Stimulated activated CD4-positive, alpha-beta T cell treated with anti-CD3 and anti-CD28 coated beads, Interleukin-12 subunit alpha, Interleukin-12 subunit beta, amount 100 ng/mL, for 24 hours (primary cell): ENCODE data around the gene IGSF22.

Experiments used
- DNase-seq, 2 experiments: peaks; one replicate each; pipeline ENCODE4 v3.0.0-alpha.2; 2020; ENCODE audit warnings: low read depth in 2 of 2

The IGSF22 gene

DNA sequence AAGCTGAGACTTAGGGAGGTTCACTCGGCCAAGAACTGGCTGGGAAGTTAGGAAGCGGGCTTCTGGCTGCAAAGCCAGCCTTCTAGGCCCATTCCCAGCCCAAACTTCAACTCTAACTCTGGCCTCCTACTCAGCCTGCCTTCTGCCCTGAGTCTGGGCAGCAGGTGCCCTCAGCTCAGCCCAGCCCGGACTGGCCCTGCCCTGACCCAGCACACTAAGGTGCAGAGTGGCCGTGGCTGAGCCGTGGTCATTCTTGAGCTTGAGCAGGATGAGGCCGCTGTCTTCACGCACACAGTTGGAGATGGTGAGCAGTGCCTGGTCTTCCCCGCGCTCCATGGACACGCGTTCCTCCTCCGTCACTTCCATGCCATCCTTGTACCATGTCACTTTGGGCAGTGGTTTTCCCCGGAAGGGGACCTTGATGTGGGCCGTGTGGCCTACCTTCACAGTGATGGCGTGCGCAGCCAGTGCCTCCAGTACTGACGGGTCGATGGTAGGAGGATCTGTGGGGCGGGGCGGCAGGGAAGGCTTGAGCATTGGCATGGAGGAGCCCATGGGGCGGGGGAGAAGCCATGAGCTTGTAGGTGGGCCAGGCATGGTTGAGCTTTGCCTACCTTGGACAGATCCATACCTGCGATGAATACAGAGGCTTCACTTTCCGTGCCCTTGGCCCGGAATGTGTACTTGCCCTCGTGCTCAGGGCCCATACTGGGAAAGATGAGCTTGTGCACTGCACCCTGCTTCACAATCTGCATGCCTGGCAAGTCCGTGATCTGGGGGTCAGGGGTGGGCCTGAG lies 12.1 kb downstream of the IGSF22 start:
- no peak for DNase-seq

DNA sequence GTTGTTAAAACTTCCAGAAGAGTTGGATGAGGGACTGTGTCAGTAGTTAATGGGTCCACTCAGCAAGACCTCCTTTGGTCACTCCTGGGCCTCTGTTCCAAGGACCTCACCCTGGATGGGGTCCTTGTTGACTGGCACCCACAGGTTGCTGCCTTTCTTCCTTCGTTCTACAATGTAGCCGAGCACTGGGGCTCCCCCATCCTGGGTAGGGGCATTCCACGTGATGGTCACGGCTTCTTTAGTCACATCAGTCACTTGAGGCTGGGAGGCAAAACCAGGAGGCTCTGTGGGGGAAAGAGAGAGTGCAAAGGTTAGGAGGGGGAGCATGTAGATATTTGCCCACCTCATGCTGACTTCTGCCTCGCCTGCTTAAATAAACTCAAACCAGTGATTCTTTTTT lies 15.4 kb downstream of the IGSF22 start:
- DNase-seq, result no peak

- DNase-seq, result no peak
Measured at GRCh38 chr11:18709414-18709813, 16.6 kb downstream of the IGSF22 start.

GRCh38 chr11:18707811-18708340 lies 18.1 kb downstream of the IGSF22 start:
- no peak for DNase-seq

GRCh38 chr11:18706330-18707243 lies 19.4 kb downstream of the IGSF22 start:
- DNase-seq, result peak in 1 of 2 experiments; percentile 17

GRCh38 chr11:18705651-18706281 lies 20.2 kb downstream of the IGSF22 start:
- peak in 1 of 2 experiments; percentile 14 for DNase-seq

GRCh38 chr11:18704698-18705097 lies 21.3 kb downstream of the IGSF22 start:
- DNase-seq, result no peak

DNA sequence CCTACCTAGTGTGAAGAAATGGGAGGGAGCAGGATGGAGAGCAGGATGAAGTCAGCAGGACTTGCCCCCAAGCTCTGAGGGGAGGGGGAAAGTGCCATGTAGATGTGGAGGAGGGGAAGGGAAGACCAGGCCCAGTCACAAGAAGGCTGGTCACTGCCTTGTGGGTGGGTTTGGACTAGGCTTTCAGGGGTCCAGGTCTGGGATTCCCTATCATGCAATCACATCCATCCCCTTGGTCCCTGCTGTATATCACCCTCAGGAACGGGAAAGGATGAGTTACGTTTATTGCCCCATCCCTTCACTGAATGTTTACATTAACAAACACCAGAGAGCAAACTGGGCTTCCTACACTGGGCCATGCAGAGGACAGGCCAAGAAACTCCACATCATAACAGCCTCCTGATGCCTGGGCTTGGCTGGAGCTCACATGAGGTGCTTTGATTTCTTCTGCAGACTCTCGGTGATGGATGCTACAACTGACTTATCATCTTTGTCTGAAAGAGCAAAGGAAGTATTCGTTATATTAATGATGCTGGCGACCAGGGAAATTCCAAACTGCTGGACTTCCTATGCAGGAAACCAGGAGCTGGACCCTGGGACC lies 21.8 kb downstream of the IGSF22 start:
- DNase-seq, result no peak

- DNase-seq, result no peak
Measured at GRCh38 chr11:18703001-18703763, 22.8 kb downstream of the IGSF22 start.

DNA sequence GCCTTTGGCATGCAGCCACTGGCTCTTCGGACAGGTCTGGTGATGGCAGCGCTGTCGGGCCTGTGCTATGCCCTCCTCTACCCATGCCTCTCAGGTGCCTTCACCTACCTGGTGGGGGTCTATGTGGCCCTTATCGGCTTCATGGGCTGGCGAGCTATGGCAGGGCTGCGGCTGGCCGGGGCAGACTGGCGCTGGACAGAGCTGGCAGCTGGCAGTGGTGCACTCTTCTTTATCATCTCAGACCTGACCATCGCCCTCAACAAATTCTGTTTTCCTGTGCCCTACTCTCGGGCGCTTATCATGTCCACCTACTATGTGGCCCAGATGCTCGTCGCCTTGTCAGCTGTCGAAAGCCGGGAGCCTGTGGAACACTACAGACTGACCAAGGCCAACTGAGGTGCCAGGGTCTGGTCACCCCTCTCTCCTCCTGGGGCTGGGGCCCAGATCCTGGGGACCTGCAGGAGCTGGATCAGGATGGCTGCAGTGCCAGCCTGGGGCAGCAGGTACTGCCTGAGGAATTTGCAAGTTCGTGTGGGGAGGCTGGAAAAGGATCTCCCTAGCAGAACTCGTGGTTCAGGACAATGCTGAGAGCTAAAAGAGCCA lies 24.3 kb downstream of the IGSF22 start:
- DNase-seq, result no peak

GRCh38 chr11:18700872-18701271 lies 25.1 kb downstream of the IGSF22 start:
- no peak for DNase-seq

GRCh38 chr11:18700375-18700774 lies 25.6 kb downstream of the IGSF22 start:
- no peak for DNase-seq

- no peak for DNase-seq
Measured at GRCh38 chr11:18699848-18700261, 26.1 kb downstream of the IGSF22 start.

- DNase-seq, result no peak
Measured at GRCh38 chr11:18699269-18699596, 26.8 kb downstream of the IGSF22 start.

GRCh38 chr11:18698341-18699268 lies 27.4 kb downstream of the IGSF22 start, which contains the start of gene TMEM86A:
Gene TMEM86A (plus strand): TSS chr11:18698779. CDS start chr11:18698887, 108 bp downstream.
- DNase-seq, result peak; percentile 79 to 87

DNA sequence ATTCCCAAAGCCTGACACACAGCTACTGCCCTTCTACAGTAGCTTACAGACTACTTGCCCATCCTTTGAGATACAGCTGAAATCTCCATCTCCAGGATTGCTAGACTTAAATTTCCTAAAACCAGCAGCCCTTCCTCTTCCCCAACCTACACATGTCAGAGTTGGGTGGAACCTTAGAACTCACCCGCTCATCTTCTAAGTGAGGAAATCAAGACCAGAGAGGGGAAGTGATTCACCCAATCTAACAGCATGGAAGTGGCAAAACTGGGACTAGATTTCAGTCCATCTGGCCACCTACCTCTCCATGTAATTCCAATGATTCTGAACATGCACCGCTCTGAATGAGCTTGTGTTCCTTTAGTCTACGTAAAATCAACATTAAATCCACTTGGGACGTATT lies 28.4 kb downstream of the IGSF22 start:
- DNase-seq, result no peak

DNA sequence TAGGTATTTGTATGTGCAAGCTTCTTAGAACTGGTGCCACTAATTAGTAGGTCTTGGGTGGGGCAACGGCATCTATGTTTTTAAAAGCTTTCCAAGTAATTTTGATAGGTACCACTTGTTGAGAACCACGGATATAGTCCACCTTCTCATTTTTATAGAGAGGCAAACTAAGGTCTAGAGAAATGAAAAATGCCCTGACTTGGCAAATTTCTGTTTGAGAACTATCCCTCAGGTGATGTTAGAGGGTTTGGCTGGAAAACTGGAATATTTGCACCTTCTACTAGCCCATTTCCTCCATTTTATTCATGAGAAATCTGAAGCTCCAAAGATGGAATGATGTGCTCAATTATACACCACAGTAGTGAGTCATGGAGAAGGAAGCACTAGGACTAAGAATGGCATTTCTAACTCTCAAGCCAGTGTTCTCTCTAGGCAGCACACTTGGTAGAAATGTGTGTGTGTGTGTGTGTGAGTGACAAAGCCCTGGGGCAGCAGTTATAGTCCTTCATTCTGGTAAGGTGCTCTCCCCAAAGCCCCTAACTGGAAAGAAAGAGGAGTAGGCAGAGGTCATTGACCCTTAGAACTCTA lies 29.3 kb downstream of the IGSF22 start:
- no peak for DNase-seq

DNA sequence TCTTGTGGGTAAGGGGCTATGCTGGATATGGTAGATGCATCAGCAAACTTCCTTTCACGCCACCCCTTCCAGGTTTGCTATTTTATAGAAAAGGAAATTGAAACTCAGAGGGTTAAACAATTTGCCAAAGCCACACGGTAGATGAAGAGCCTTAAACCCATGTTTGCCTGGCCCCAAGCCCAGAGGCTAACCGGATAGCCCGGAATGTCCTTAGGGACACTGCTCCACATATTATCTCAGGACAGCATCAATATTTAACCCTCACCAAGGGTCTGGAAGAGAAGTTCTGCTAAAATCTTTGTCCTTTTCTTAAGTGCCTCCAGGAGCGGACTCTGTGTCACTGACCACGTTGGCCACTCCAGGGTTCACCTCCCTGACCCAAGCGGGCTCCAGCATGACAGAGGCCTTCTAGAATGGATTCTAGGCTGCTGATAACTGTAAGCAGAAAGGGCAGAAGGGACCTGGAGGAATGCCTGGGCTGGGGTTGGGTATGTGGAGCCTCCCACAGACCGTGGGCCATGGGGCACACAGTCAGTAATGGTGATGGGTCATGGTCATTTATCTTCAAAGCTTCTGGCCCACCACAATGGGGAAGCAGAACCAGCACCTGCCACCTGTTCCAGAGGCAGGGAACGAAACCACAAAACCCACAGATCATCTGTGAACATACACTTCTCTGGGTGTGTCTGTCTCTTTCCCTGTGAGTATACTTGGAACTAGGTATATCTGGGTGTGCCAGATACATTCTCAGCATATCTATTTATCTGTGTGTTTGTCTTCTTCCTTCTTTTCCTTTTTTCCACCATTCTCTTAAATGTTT lies 32.8 kb downstream of the IGSF22 start:
- no peak for DNase-seq
